Retinal pigment epithelial cell (primary cell): Measurements from ENCODE around the gene CENPO.

Experiments
- DNase-seq: peaks from one replicate; pipeline ENCODE4 v3.0.0-alpha.2; 2010; ENCODE audit warnings: low read depth
- H3K4me3 ChIP-seq: 2 replicates; pipeline ENCODE4 v1.5.1; 2011; ENCODE audit warnings: mild to moderate bottlenecking, low read length, control low read depth, moderate library complexity
- CTCF ChIP-seq: conservative IDR thresholded peaks from 2 replicates; pipeline ENCODE4 v1.5.1; 2011; ENCODE audit warnings: low read depth, low read length, control low read depth, inconsistent platforms

CENPO gene

DNA sequence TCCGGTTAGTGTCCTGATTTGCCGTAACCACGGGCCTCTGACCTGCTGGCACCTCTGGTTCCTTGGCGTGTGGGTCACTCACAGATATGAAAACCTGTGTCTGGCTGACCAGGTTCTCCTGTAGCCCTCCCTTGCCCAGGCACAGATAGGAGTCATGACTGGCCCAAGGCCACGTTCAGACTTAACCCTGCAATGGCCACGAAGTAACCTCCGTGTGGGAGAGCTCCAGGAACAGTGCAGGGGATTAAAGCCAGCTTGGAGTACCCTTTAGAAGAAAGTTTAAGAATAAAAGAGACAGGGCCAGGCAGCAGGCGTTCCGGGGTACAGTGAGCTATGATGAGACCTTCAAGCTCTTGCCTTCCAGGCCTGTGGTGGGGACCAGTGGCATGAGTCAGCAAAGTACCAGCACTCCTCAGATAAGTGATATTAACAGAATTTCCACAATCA lies 25.5 kb downstream of the CENPO start:
- no peak for DNase-seq
- TF ChIP-seq CTCF, result no peak
- H3K4me3 ChIP-seq, result no peak overlapping the region

GRCh38 chr2:24819442-24820174 lies 26.4 kb downstream of the CENPO start:
- DNase-seq, result no peak
- no peak overlapping the region for H3K4me3 ChIP-seq
- TF ChIP-seq CTCF, result no peak

DNA sequence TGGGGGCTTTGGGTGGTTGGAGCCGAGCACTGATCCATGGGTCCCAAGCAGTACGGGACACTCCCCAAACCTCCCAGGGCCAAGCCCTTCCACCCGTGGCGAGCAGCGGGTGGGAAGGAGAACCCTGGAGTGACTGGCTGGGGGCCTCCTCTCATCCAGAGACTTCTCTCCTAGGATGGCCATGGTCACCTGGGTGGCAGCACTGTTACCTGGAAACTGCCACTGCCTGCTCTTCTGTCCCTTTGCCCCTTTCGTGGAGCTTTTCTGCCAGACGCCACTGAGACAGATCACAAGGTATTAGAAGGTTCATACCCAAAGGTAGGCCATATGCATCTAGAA lies 26.9 kb downstream of the CENPO start:
- no peak for DNase-seq
- H3K4me3 ChIP-seq, result no peak overlapping the region
- no peak for TF ChIP-seq CTCF

- no peak for TF ChIP-seq CTCF
- no peak for DNase-seq
- H3K4me3 ChIP-seq, result no peak overlapping the region
Measured at GRCh38 chr2:24820598-24821432, 27.6 kb downstream of the CENPO start.

GRCh38 chr2:24821433-24821891 lies 28.2 kb downstream of the CENPO start:
- TF ChIP-seq CTCF, result no peak
- no peak overlapping the region for H3K4me3 ChIP-seq
- DNase-seq, result no peak

GRCh38 chr2:24822049-24822706 lies 29.0 kb downstream of the CENPO start:
- no peak for TF ChIP-seq CTCF

More at GRCh38 chr2:24822049-24822706, 29.0 kb downstream of the CENPO start:
- DNase-seq, result no peak
- H3K4me3 ChIP-seq, result no peak overlapping the region
